Smooth muscle cell (in vitro differentiated cells): Measurements from ENCODE around the gene RNU5D-1. TPM values are rescaled to one million over a fixed set of nuclear protein-coding genes. Genes with fewer than 3 reads are reported as not detected.

Source experiments
- DNase-seq: peaks from one replicate; lab custom pipeline; 2025; ENCODE audit not compliant: unreplicated experiment; lab: John Stamatoyannopoulos, UW
- H2AFZ ChIP-seq: fragments of 200-600 bp; sonication (generic); 2 replicates; pipeline ENCODE4 v1.6.0; 2016; ENCODE audit warnings: antibody characterized with exemption, low read depth, mild to moderate bottlenecking
- H3F3A ChIP-seq: fragments of 200-600 bp; sonication (generic); 2 replicates; pipeline ENCODE4 v1.6.0; 2017; ENCODE audit warnings: antibody characterized with exemption, low read depth
- H3K27ac ChIP-seq: fragments of 200-600 bp; sonication (generic); 2 replicates; pipeline ENCODE4 v1.5.1; 2016; ENCODE audit warnings: low read depth, mild to moderate bottlenecking
- H3K27me3 ChIP-seq: fragments of 200-600 bp; sonication (generic); 2 replicates; pipeline ENCODE4 v1.6.1; 2016; ENCODE audit warnings: low read depth, mild to moderate bottlenecking
- H3K36me3 ChIP-seq: fragments of 200-600 bp; sonication (generic); 2 replicates; pipeline ENCODE4 v1.5.1; 2016; ENCODE audit warnings: low read depth
- H3K4me1 ChIP-seq: fragments of 200-600 bp; sonication (generic); 2 replicates; pipeline ENCODE4 v1.5.1; 2016; ENCODE audit warnings: low read depth
- H3K4me2 ChIP-seq: fragments of 200-600 bp; sonication (generic); 2 replicates; pipeline ENCODE4 v1.6.0; 2016; ENCODE audit warnings: mild to moderate bottlenecking
- H3K4me3 ChIP-seq: fragments of 200-600 bp; sonication (generic); 2 replicates; pipeline ENCODE4 v1.5.1; 2016; ENCODE audit warnings: mild to moderate bottlenecking
- H3K79me2 ChIP-seq: fragments of 200-600 bp; sonication (generic); 2 replicates; pipeline ENCODE4 v1.6.0; 2016; ENCODE audit warnings: low read depth, mild to moderate bottlenecking
- H3K9ac ChIP-seq: fragments of 200-600 bp; sonication (generic); 2 replicates; pipeline ENCODE4 v1.6.0; 2016; ENCODE audit warnings: low read depth
- H3K9me3 ChIP-seq: fragments of 200-600 bp; sonication (generic); replicated peaks from 2 replicates; pipeline ENCODE4 v1.5.1; 2016; ENCODE audit warnings: low read depth
- H4K20me1 ChIP-seq: fragments of 200-600 bp; sonication (generic); 2 replicates; pipeline ENCODE4 v1.6.0; 2016; ENCODE audit warnings: low read depth
- WGBS: methylation state at CpG from one replicate; pipeline ENCODE4 v1.1.7; 2016; ENCODE audit warnings: low lambda C conversion rate; 5-methylcytosine and 5-hydroxymethylcytosine counted together
- polyA plus RNA-seq: library from polyadenylated mRNA; unstranded; fragments of >200 nt; fragmentation: Nextera tagmentation; extraction: Ambion mirVana; gene quantifications from 2 replicates; pipeline ENCODE4 v1.2.1, GENCODE V29; 2016
- total RNA-seq: library from RNA; depleted of rRNA; stranded (reverse); fragments of >200 nt; gene quantifications from 2 replicates; pipeline ENCODE4 v1.2.3, GENCODE V29; 2014
- TF ChIP-seq, protein P1 (sequence below): fragments of 200-600 bp; sonication (generic); IDR thresholded peaks from 2 replicates; pipeline ENCODE4 v1.5.1; 2017; ENCODE audit warnings: borderline replicate concordance, mild to moderate bottlenecking, antibody characterized with exemption; ENCODE audit not compliant: insufficient read depth, poor library complexity, severe bottlenecking

The RNU5D-1 gene
- total and polyA plus RNA-seq, 2 experiments from 2014 or later = not detected

DNA sequence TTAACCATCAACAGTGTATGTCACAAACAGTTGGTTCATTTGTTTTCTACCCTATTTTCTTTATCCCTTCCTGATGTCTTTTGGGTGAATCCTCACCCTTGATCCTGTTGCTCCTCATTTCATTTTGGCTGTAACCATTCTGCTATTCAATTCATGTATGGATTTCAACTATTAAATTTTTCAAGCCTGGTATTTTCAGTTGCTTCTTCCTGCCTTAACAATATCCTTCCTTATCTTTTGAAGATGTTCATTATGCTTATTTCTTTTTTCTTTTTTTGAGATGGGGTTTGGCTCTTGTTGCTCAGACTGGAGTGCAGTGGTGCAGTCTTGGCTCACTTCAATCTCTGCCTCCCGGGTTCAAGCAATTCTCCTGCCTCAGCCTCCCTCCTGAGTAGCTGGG is 2.8 kb upstream of the RNU5D-1 start:
- Histone ChIP-seq H3K9ac (no peak overlapping the region), H4K20me1 (no peaks in the 10 kb centered on the region), H2AFZ (no peak overlapping the region), H3K36me3 (no peaks in the 10 kb centered on the region), H3K4me2 (no peak overlapping the region), H3K27me3 (no peaks in the 10 kb centered on the region), H3K4me1 (no peaks in the 10 kb centered on the region), H3K79me2 (no peaks in the 10 kb centered on the region), H3K27ac (no peak overlapping the region), H3K9me3 (no peaks in the 10 kb centered on the region), H3F3A (peaks cover 13% of the 10 kb centered on the region), H3K4me3 (no peak overlapping the region)
- no peak for DNase-seq
- TF ChIP-seq, protein P1, sequence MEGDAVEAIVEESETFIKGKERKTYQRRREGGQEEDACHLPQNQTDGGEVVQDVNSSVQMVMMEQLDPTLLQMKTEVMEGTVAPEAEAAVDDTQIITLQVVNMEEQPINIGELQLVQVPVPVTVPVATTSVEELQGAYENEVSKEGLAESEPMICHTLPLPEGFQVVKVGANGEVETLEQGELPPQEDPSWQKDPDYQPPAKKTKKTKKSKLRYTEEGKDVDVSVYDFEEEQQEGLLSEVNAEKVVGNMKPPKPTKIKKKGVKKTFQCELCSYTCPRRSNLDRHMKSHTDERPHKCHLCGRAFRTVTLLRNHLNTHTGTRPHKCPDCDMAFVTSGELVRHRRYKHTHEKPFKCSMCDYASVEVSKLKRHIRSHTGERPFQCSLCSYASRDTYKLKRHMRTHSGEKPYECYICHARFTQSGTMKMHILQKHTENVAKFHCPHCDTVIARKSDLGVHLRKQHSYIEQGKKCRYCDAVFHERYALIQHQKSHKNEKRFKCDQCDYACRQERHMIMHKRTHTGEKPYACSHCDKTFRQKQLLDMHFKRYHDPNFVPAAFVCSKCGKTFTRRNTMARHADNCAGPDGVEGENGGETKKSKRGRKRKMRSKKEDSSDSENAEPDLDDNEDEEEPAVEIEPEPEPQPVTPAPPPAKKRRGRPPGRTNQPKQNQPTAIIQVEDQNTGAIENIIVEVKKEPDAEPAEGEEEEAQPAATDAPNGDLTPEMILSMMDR = no peak
- 100% methylated on average over 1 of the region's 1 CpG for WGBS

DNA sequence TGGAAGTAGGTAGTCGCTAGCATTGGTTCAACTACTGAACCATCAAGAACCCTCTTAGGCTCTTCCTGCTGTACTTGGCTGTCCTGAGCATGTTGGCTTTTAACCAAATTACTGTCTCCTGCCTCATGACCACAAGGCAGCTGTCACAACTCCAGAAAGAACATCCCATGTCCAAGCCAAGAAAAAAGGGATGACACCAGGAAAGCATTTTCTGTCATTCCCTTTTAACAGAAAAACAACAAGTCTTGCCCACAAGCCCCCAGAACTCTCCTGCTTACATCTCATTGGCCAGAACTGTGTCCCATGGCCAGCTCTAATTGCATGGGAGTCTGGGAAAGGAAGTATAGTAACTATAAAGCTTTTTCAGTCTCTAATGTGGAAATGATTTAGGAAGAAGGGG is 2.4 kb upstream of the RNU5D-1 start:
- Histone ChIP-seq H3K27me3 (no peaks in the 10 kb centered on the region), H3K79me2 (no peaks in the 10 kb centered on the region), H3K27ac (no peak overlapping the region), H3K4me2 (no peak overlapping the region), H3K36me3 (no peaks in the 10 kb centered on the region), H3K4me1 (no peaks in the 10 kb centered on the region), H3K9me3 (no peaks in the 10 kb centered on the region), H2AFZ (no peak overlapping the region), H3K9ac (no peak overlapping the region), H4K20me1 (no peaks in the 10 kb centered on the region), H3K4me3 (no peak overlapping the region), H3F3A (peaks cover 13% of the 10 kb centered on the region)
- WGBS = 79% methylated on average over 1 of the region's 1 CpG
- DNase-seq = no peak
- TF ChIP-seq, protein P1 = no peak

DNA sequence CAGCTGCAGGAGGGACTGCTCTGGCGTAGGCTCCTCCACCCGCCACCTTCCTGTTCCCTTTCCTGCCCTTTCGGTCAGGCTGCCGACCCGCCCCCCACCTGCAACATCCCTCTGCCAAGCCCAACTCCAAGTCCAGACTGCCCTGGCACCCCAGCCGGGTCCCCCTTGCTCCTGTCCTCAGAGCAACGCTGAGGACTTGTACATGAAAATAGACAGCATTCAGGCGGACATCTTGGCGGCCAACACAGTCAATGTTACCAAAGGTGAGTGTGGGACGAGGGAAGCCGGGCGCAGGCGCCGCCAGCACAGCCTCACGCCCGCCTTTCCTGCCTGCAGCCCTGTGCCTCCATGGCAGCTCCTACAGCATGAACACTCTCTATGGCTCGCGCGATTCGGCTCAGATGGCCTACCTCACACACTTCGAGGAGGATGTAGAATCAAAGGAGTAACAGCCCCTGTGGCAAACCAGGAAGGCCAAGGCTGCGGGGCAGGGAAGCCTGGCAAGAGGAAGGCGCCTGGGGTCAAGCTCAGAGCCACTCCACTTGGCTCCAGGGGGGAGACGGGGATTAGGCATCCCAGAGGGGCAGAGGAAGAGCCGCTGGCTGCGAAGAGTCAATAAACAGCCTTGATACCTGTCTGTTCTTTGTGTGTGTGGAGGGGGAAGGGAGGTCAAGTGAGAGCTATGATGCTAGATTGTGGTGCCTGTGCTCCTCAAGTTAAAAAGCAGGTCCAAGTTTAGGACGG is 5.8 kb downstream of the RNU5D-1 start:
- H3K9me3 ChIP-seq = no peaks in the 10 kb centered on the region
- no peaks in the 10 kb centered on the region for H3K36me3 ChIP-seq
- H3K27ac ChIP-seq = no peak overlapping the region
- no peaks in the 10 kb centered on the region for H3K27me3 ChIP-seq
- H3K4me1 ChIP-seq = no peaks in the 10 kb centered on the region
- peaks cover 11% of the 10 kb centered on the region for H3F3A ChIP-seq
- TF ChIP-seq, protein P1 = no peak
- no peak overlapping the region for H3K4me2 ChIP-seq
- no peaks in the 10 kb centered on the region for H4K20me1 ChIP-seq
- 96% methylated on average over 27 of the region's 27 CpGs for WGBS
- H3K79me2 ChIP-seq = no peaks in the 10 kb centered on the region
- DNase-seq = no peak
- H3K4me3 ChIP-seq = no peak overlapping the region
- H3K9ac ChIP-seq = no peak overlapping the region
- H2AFZ ChIP-seq = no peak overlapping the region
